Tibial nerve (tissue), 4 donors: ENCODE data around the gene A3GALT2.

Source experiments
- CTCF ChIP-seq, 5 experiments: fragments of 200-600 bp in 3 of 5; fragments of 450-650 bp in 2 of 5; sonication (generic) in 3 of 5; IDR thresholded peaks; one replicate each; pipeline ENCODE4 v1.5.1; 2016 to 2019; ENCODE audit warnings: antibody characterized with exemption in 5 of 5, mild to moderate bottlenecking in 3 of 5, moderate library complexity in 2 of 5
- EP300 ChIP-seq, 2 donors: sonication (generic); formaldehyde crosslinking; IDR thresholded peaks; one replicate each; pipeline ENCODE4 v1.6.1; 2017; ENCODE audit warnings: antibody characterized with exemption in 2 of 2, mild to moderate bottlenecking in 1 of 2
- POLR2A ChIP-seq, 2 donors: fragments of 450-650 bp; IDR thresholded peaks; one replicate each; pipeline ENCODE4 v1.6.1; 2017; ENCODE audit warnings: antibody characterized with exemption in 2 of 2, mild to moderate bottlenecking in 2 of 2, moderate library complexity in 2 of 2

DNA sequence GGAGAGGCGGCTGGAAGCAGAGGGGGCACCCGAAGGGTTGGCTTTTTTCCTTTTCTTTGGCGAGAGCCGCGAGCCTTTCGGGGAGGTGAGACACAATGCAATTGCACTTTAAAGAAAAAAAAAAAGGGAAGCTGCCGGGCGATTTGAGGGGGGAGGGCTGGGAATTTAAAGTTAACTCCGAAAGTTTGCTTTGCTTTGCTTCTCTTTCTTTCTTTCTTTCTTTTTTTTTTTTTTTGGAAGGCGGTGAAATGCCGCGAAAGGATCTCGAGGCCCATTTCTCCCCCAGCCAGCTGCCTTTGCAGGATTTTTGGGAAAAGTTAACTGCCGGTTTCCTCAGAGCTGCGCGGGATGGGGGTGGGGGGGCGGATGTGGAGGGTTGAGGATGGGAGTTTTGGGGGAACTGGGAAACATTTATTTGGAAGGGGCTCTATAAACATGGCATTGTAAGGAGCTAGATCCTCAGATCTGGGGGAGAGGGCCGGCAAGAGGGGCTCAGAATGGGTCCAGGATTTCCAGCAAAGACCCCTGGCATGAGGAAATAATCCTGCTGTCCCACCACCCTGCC lies 63.6 kb downstream of the A3GALT2 start:
- TF ChIP-seq POLR2A (IDR thresholded peaks at IDR 0.05) (no peak), CTCF (IDR thresholded peaks at IDR 0.05) (no peak), EP300 (IDR thresholded peaks at IDR 0.05) (no peak)
